Adipocyte (in vitro differentiated cells): ENCODE results near the gene IRF8.

Experiments
- DNase-seq: peaks from one replicate; pipeline ENCODE4 v3.0.0-alpha.2; 2015; ENCODE audit warnings: low read depth
- H3K27me3 ChIP-seq: replicated peaks from 2 replicates; pipeline ENCODE4 v1.7.0; 2013; ENCODE audit warnings: mild to moderate bottlenecking, low read length, moderate library complexity; ENCODE audit not compliant: control insufficient read depth, insufficient read depth
- H3K36me3 ChIP-seq: 2 replicates; pipeline ENCODE4 v1.7.0; 2013; ENCODE audit warnings: low read length, mild to moderate bottlenecking, moderate library complexity; ENCODE audit not compliant: control insufficient read depth, insufficient read depth, severe bottlenecking
- H3K4me1 ChIP-seq: 2 replicates; pipeline ENCODE4 v1.7.0; 2013; ENCODE audit warnings: mild to moderate bottlenecking, low read length, moderate library complexity; ENCODE audit not compliant: control insufficient read depth, insufficient read depth
- H3K4me3 ChIP-seq: 2 replicates; pipeline ENCODE4 v1.7.0; 2013; ENCODE audit warnings: mild to moderate bottlenecking, low read length, moderate library complexity
- H3K9ac ChIP-seq: 2 replicates; pipeline ENCODE4 v1.7.0; 2013; ENCODE audit warnings: mild to moderate bottlenecking, low read length, moderate library complexity
- H3K9me3 ChIP-seq: 2 replicates; pipeline ENCODE4 v1.7.0; 2013; ENCODE audit warnings: mild to moderate bottlenecking, low read length, moderate library complexity; ENCODE audit not compliant: control insufficient read depth

IRF8 gene

DNA sequence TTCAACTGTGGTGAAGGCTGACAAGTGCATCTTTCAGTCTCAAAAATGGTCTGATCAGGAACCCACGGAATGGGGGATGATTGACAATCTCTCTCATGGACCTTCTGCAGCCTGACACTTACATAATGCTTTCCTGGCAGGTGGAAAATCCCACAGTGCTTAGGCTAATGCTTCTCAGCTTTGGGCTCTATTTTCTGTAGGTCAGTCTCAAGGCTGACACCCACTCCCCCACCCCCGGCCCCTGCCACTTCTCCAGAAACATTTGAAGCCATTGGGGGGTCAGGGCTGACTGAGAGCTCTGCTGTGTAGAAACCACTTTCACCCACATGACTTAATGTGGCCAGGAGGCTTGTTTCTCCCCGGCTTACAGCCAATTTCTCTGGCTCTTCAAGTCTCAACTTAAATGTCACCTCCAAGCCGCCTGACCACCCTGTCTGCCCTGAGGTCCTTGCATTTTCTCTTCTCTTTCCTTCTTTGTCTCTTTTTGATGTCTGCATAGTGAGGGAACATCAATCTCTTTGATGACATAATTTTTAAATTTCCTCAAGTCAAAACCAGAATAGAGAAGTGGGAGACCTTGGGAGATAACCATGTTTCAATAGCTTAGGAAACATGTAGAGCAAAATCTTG is 16.7 kb upstream of the IRF8 start:
- Histone ChIP-seq H3K36me3 (no peaks in the 10 kb centered on the region), H3K4me3 (no peak overlapping the region), H3K4me1 (no peaks in the 10 kb centered on the region), H3K9me3 (no peaks in the 10 kb centered on the region), H3K27me3 (peaks cover 68% of the 10 kb centered on the region), H3K9ac (no peak overlapping the region)
- no peak for DNase-seq

DNA sequence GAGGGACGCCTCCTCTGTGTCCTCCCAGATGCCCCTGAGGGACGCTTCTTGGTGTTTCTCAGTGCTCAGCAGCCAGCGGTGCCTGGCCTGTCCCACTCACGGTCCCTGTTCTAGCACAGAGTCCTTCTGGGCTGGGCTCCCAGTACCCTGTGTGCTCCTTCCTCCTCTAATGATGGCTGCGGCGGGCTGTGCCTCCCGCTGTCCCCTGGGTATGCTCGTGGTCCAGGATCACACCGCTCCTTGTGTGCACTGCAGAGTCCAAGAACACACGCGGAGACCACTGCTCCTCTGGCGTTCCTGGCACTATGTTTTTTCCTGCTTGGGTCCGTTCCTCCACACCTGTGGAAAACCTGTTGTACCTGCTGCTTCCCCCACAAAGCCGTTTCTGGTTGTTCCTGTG is 15.1 kb upstream of the IRF8 start:
- H3K27me3 ChIP-seq = peaks cover 65% of the 10 kb centered on the region
- no peaks in the 10 kb centered on the region for H3K36me3 ChIP-seq
- H3K9ac ChIP-seq = no peak overlapping the region
- H3K4me3 ChIP-seq = no peak overlapping the region
- no peak for DNase-seq
- H3K9me3 ChIP-seq = no peaks in the 10 kb centered on the region
- peaks cover 3% of the 10 kb centered on the region for H3K4me1 ChIP-seq

DNA sequence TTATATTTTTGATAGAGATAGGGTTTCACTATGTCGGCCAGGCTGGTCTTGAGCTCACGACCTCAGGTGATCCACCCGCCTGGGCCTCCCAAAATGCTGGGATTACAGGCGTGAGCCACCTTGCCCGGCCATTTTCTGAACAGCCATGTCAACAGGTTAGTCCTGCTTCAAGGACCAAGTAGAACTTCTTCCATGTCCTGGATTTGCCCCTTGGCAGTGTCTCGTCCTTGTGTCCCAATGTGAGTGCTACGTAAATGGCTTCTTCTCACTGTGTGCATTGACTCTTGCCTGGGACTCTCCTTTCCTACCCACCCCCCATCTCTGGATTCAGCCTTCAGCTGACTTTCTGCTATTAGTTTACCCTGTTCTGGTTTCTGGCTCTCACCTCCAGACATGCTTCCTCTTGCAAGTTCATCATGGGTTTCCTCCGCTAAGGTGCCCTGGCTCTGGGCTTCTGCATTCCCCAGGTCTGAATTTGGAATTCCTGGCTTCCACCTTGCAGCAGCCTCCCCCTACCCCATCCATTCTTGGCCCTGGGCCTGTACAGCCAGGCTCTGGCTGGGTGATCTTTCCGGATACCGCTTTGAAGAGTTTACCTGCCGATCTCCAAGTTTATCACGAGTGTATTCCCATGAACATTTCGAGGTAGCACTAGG is 14.0 kb upstream of the IRF8 start:
- Histone ChIP-seq H3K27me3 (peaks cover 63% of the 10 kb centered on the region), H3K4me1 (peaks cover 8% of the 10 kb centered on the region), H3K36me3 (no peaks in the 10 kb centered on the region), H3K4me3 (no peak overlapping the region), H3K9ac (no peak overlapping the region), H3K9me3 (no peaks in the 10 kb centered on the region)
- DNase-seq = no peak

DNA sequence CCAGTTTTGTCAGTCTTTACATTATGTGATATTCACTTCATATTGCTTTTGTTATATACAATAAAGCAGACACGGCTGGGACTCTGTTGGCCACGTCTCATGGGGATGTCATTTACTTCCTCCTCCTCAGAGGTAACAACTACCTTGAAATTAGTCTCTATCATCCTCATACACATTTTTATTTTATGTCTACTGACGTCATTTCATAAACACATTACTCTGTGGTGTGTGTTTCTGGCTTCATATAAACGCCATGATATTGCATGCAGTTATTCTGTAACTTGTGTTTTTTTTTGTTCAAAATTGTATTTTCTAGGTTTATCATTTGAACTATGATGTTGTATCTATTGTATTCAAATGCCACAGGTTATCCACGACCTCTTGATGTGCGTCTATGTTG is 13.4 kb upstream of the IRF8 start:
- H3K4me3 ChIP-seq = no peak overlapping the region
- H3K9me3 ChIP-seq = no peaks in the 10 kb centered on the region
- no peak for DNase-seq
- H3K36me3 ChIP-seq = no peaks in the 10 kb centered on the region
- H3K27me3 ChIP-seq = peaks cover 62% of the 10 kb centered on the region
- no peak overlapping the region for H3K9ac ChIP-seq
- peaks cover 8% of the 10 kb centered on the region for H3K4me1 ChIP-seq

DNA sequence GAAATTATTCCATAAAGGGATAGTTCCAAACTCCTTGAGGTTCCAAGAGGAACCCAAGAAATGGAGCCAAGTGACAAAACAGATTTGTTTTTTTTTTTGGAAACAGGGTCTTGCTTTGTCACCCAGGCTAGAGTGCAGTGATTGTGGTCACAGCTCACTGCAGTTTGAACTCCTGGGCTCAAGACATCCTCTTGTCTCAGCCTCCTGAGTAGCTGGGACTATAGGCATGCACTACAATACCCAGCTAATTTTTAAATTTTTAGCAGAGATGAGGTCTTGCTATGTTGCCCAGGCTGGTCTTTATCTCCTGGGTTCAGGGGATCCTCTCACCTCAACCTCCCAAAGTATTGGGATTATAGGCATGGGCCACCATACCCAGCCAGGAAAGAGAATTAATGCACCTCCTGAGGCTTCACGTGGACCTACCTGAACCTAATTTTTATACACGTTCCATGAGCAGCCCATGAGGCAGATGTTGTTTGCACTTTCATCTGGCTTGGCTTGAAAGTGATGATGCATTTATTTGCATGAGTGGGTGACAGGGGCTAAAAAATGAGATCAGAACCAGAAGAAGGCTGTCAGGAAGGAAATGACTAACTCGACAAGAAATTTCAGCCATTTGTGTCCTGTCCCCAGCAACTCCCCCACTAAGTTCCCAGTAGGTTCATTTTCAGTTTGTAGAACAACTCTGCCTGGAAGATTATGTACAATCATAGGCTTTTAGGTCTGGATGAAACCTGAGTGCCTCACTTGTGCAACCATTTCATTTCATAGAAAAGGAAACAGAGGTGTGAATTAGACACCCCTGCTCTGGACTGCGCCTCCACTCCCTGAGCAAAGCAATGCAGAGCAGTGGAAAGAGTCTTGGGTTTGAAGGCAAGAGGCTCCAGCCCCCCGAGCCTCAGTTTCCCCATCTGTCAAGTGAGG is 10.3 kb upstream of the IRF8 start:
- DNase-seq = peak; percentile 25
- H3K36me3 ChIP-seq = no peaks in the 10 kb centered on the region
- no peaks in the 10 kb centered on the region for H3K9me3 ChIP-seq
- peaks cover 8% of the 10 kb centered on the region for H3K4me1 ChIP-seq
- no peak overlapping the region for H3K4me3 ChIP-seq
- peaks cover 43% of the 10 kb centered on the region for H3K27me3 ChIP-seq
- H3K9ac ChIP-seq = no peak overlapping the region

DNA sequence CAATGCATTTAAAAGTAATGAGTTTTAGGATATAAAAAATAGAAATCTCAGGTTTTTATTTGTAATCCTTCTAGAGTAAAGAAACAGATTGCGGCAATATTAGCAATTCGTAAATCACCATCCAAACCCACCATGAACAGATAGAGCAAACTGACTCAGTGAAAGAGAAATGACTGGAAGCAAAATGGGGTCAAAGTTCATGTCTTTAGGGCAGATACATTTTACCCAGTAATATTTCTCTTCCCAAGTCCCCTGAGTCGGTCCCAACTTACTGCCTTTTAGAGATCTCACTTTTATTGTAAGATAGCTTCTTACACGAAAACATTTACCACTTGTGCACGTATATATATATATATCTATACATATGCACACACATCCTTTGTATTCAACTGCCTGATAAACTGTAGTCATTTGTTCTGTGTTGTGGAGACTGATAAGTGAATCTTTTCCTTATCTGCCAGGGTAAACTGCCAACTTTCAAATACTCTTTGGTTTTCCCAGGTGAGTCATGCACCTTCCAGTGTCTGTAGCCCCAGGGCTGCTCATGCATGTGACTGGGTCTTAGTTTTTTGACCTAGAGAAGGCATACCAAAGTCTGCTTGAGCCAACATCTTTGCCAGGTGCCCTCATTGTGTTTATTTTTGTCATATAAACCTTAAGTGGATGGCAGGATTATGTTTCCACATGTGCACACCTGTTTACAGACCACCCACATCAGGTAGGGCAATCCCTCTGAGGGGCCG is 7.8 kb upstream of the IRF8 start:
- DNase-seq = no peak
- H3K27me3 ChIP-seq = peaks cover 45% of the 10 kb centered on the region
- no peaks in the 10 kb centered on the region for H3K9me3 ChIP-seq

DNA sequence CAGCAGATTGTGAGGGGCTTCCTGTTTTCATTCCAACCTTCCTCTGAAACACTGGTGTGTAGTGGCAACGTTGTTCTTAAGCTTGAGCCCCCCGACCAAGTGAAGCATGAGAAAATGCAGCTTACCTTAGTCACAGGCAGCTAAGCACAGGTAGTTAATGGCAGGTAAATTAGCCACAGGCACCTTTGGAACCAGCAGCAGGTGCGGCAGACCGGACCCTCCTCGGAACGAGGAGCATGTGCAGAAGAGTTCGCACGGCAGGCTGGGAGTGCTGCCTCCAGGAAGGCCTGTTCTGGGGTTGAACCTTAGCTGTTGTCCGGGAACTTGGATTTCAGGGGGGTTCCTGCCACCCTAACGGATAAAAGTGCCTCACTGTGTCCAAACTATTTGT is 7.2 kb upstream of the IRF8 start:
- Histone ChIP-seq H3K36me3 (no peaks in the 10 kb centered on the region), H3K4me1 (peaks cover 8% of the 10 kb centered on the region), H3K27me3 (peaks cover 48% of the 10 kb centered on the region), H3K9ac (no peak overlapping the region), H3K9me3 (no peaks in the 10 kb centered on the region), H3K4me3 (no peak overlapping the region)
- DNase-seq = no peak

More for the DNA sequence above, 7.8 kb upstream of the IRF8 start:
- H3K36me3 ChIP-seq = no peaks in the 10 kb centered on the region
- H3K4me1 ChIP-seq = peaks cover 8% of the 10 kb centered on the region
- no peak overlapping the region for H3K9ac ChIP-seq
- H3K4me3 ChIP-seq = no peak overlapping the region

DNA sequence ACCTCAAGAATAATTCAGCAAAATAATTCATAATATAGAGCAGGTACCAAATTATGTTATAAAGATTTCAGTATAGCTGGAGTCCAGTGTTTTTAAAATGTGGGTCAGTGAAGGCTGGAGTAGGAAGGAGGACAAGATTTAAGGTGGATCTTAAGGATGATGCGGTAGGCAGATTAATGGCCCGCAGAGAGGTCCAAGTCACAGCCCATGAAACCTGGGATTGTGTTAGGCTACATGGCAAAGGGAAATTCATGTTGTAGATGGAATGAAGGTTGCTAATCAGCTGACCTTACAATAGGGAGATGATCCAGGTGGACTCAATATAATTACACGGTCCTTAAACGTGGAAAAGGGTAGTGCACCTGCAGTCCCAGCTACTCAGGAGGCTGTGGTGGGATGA is 6.2 kb upstream of the IRF8 start:
- Histone ChIP-seq H3K9me3 (no peaks in the 10 kb centered on the region), H3K4me1 (peaks cover 8% of the 10 kb centered on the region), H3K9ac (no peak overlapping the region), H3K36me3 (no peaks in the 10 kb centered on the region), H3K4me3 (no peak overlapping the region), H3K27me3 (peaks cover 52% of the 10 kb centered on the region)
- no peak for DNase-seq

DNA sequence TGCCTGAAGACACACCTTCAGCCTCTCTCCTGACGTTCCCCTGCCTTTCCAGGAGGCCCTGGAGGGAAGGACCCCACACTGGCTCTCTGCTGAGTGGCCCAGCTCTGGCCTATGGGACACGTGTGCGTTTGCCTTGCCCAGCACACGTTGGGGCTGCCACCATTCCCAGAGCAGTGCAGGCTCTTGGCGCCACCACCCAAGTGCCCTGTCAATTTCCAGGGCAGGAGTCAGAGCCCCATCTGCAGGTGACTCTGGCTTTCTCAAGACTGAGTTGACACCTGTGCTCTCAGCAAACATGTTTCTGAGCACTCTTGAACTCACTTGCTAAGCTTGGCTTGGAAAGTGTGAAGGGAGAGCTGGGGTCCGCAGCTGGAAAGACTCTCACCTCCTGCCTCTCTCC is 4.7 kb upstream of the IRF8 start:
- Histone ChIP-seq H3K27me3 (peaks cover 66% of the 10 kb centered on the region), H3K4me3 (no peak overlapping the region)

DNA sequence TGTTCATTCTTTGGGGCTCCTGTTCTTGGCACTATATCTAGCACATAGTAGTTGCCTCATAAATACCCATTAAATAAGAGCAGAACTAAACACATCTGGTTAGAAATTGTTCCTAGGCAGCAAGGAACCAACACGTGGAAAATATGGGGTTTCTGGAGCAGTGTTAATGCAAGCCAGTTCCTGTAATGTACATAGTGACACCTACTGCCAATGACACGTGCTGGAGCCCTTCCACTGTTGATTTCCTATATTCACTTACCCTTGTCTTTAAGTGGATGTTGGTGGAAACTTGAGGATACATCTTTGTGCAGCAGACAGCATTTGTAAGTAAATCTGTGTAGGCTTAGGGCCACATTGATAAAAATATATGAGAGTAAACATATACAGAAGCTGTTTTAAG is 1.6 kb upstream of the IRF8 start:
- DNase-seq = no peak
- no peaks in the 10 kb centered on the region for H3K9me3 ChIP-seq
- peaks cover 88% of the 10 kb centered on the region for H3K27me3 ChIP-seq

More for the DNA sequence above, 4.7 kb upstream of the IRF8 start:
- no peak for DNase-seq
- H3K36me3 ChIP-seq = no peaks in the 10 kb centered on the region
- no peaks in the 10 kb centered on the region for H3K9me3 ChIP-seq
- no peak overlapping the region for H3K9ac ChIP-seq
- peaks cover 6% of the 10 kb centered on the region for H3K4me1 ChIP-seq

DNA sequence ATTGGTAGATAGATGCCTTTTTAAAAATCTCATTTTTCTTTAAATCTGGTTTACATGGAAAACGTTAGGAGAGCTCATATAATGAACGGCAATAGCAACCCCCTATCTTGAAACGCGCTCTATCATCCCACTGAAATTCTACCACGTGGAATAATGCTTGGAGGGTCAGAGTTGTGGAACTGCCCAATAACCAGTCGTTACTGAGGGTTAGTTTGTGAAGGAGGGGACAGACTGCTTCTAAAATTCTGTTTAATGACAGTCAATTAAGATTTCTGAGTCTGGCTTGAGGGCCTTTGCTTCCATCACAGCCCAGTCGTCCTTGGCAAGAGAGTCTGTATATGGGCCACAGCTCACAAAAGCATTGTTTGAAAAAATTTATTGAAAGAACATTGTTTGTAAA is 482 bp downstream of the IRF8 start:
- H3K36me3 ChIP-seq = no peaks in the 10 kb centered on the region
- peaks cover 88% of the 10 kb centered on the region for H3K27me3 ChIP-seq
- no peak overlapping the region for H3K9ac ChIP-seq
- no peaks in the 10 kb centered on the region for H3K9me3 ChIP-seq
- H3K4me1 ChIP-seq = peaks cover 11% of the 10 kb centered on the region
- DNase-seq = no peak
- H3K4me3 ChIP-seq = peak overlapping the region; percentile 65

More for the DNA sequence above, 1.6 kb upstream of the IRF8 start:
- no peak overlapping the region for H3K4me3 ChIP-seq
- H3K36me3 ChIP-seq = no peaks in the 10 kb centered on the region
- no peak overlapping the region for H3K9ac ChIP-seq
- H3K4me1 ChIP-seq = peaks cover 9% of the 10 kb centered on the region
